RWPE2 (cell line): ENCODE results near the gene TMEM238L.

Experiments used
- ATAC-seq: fragments of 200-7000 bp; cut with Tn5 transposase; 3 replicates; pipeline ENCODE4 v1.9.1; 2021; ENCODE audit warnings: low read depth
- DNase-seq: peaks from one replicate; pipeline ENCODE4 v3.0.0-alpha.2; 2020; ENCODE audit warnings: low spot score
- H3K27ac ChIP-seq: fragments of 450-650 bp; 2 replicates; pipeline ENCODE4 v1.5.1; 2017; ENCODE audit warnings: mild to moderate bottlenecking; ENCODE audit not compliant: poor library complexity, severe bottlenecking
- H3K27me3 ChIP-seq: fragments of 250-450 bp; sonication (Bioruptor Pico); 2 replicates; pipeline ENCODE4 v1.5.1; 2021; ENCODE audit warnings: mild to moderate bottlenecking, moderate library complexity; ENCODE audit not compliant: insufficient read depth, poor library complexity, severe bottlenecking
- H3K36me3 ChIP-seq: fragments of 250-450 bp; sonication (Bioruptor Pico); 2 replicates; pipeline ENCODE4 v1.5.1; 2020; ENCODE audit warnings: low read depth, mild to moderate bottlenecking, moderate library complexity
- H3K4me1 ChIP-seq: fragments of 250-450 bp; sonication (Bioruptor Pico); 2 replicates; pipeline ENCODE4 v1.5.1; 2021; ENCODE audit warnings: mild to moderate bottlenecking, moderate library complexity; ENCODE audit not compliant: insufficient read depth, poor library complexity, severe bottlenecking
- H3K4me3 ChIP-seq: fragments of 250-450 bp; sonication (Bioruptor Pico); 2 replicates; pipeline ENCODE4 v1.5.1; 2021; ENCODE audit warnings: mild to moderate bottlenecking, moderate library complexity; ENCODE audit not compliant: severe bottlenecking
- H3K9me3 ChIP-seq: fragments of 250-450 bp; sonication (Bioruptor Pico); 2 replicates; pipeline ENCODE4 v1.5.1; 2021; ENCODE audit warnings: mild to moderate bottlenecking, moderate library complexity; ENCODE audit not compliant: severe bottlenecking
- CTCF ChIP-seq: fragments of 450-650 bp; IDR thresholded peaks from one replicate; pipeline ENCODE4 v1.5.1; 2017; ENCODE audit warnings: mild to moderate bottlenecking, moderate library complexity; ENCODE audit not compliant: poor library complexity, severe bottlenecking

TMEM238L gene

GRCh38 chr17:10748531-10749181, 55.2 kb downstream of the TMEM238L start:
- H3K4me3 ChIP-seq, result no peak overlapping the region
- H3K4me1 ChIP-seq, result no peaks in the 10 kb centered on the region
- no peaks in the 10 kb centered on the region for H3K9me3 ChIP-seq
- TF ChIP-seq CTCF, result no peak
- ATAC-seq (no peak), DNase-seq (no peak)
- H3K27ac ChIP-seq, result no peak overlapping the region
- no peaks in the 10 kb centered on the region for H3K27me3 ChIP-seq
- no peaks in the 10 kb centered on the region for H3K36me3 ChIP-seq

- Histone ChIP-seq H3K4me1 (no peaks in the 10 kb centered on the region), H3K9me3 (no peaks in the 10 kb centered on the region), H3K4me3 (no peak overlapping the region), H3K36me3 (no peaks in the 10 kb centered on the region), H3K27ac (no peak overlapping the region), H3K27me3 (no peaks in the 10 kb centered on the region)
- no peak for TF ChIP-seq CTCF
- ATAC-seq, result no peak
- no peak for DNase-seq
Measured at GRCh38 chr17:10745231-10745630, 58.7 kb downstream of the TMEM238L start.
